GM12878 (cell line): ENCODE data around the gene REXO2. TPM values are rescaled to one million over a fixed set of nuclear protein-coding genes. Genes with fewer than 3 reads are reported as not detected.

Source experiments
- ATAC-seq: fragments of 200-7000 bp; cut with Tn5 transposase; 3 replicates; pipeline ENCODE4 v1.9.1; 2020; ENCODE audit warnings: mild to moderate bottlenecking, moderate library complexity
- BruUV-seq: library from RNA; stranded (reverse); fragments of 400-500 nt; replicated peaks from 2 replicates; lab custom pipeline; 2021; lab: Mats Ljungman, UMichigan
- CTCF ChIA-PET: fragments of 300-600 bp; sonication (Branson Sonifier 250); formaldehyde crosslinking; extraction: SDS; loops from one replicate; lab custom pipeline; 2021; ENCODE audit warnings: inconsistent platforms; lab: Yijun Ruan, JAX
- POLR2A ChIA-PET: fragments of 350-600 bp; formaldehyde crosslinking; extraction: SDS; loops from one replicate; lab custom pipeline; 2021; ENCODE audit warnings: inconsistent platforms; lab: Charles Lee
- RAD21 ChIA-PET: fragments of 300-600 bp; sonication (Branson Sonifier 250); formaldehyde crosslinking; loops from one replicate; lab custom pipeline; 2023; ENCODE audit warnings: antibody characterized with exemption; ENCODE audit not compliant: unreplicated experiment; lab: Charles Lee
- SMC1A ChIA-PET: fragments of 300-600 bp; sonication (Branson Sonifier 250); formaldehyde crosslinking; loops from one replicate; lab custom pipeline; 2023; ENCODE audit not compliant: unreplicated experiment, uncharacterized antibody; lab: Charles Lee
- DNase-seq: peaks from one replicate; pipeline ENCODE4 v3.0.0-alpha.2; 2011; ENCODE audit warnings: low read depth, low spot score
- FAIRE-seq: peaks from 3 replicates; lab custom pipeline; 2011; peaks lifted over from hg19 to GRCh38; lab: Jason Lieb, UNC
- H2AFZ ChIP-seq: 2 replicates; pipeline ENCODE4 v1.6.0; 2011; ENCODE audit warnings: low read depth, low read length, control low read depth; ENCODE audit not compliant: control insufficient read depth
- H3K27ac ChIP-seq: 2 replicates; pipeline ENCODE4 v1.5.1; 2011; ENCODE audit warnings: control low read depth; ENCODE audit not compliant: control insufficient read depth, insufficient read depth
- H3K27me3 ChIP-seq, 2 experiments: replicated peaks in 1 of 2; 2 replicates each; pipeline versions ENCODE4 v1.6.0 to v1.6.1; 2011; ENCODE audit warnings: low read length in 1 of 2; ENCODE audit not compliant: control insufficient read depth in 2 of 2, insufficient read depth in 2 of 2
- H3K36me3 ChIP-seq, 2 experiments: 2 replicates each; pipeline ENCODE4 v1.5.1; 2011; ENCODE audit warnings: low read length in 1 of 2; ENCODE audit not compliant: control insufficient read depth in 2 of 2, insufficient read depth in 2 of 2
- H3K4me1 ChIP-seq: 2 replicates; pipeline ENCODE4 v1.6.1; 2011; ENCODE audit warnings: mild to moderate bottlenecking, low read length, moderate library complexity, mixed read lengths; ENCODE audit not compliant: control insufficient read depth, insufficient read depth
- H3K4me2 ChIP-seq: 2 replicates; pipeline ENCODE4 v1.6.0; 2011; ENCODE audit warnings: control low read depth; ENCODE audit not compliant: control insufficient read depth, insufficient read depth
- H3K4me3 ChIP-seq: fragments of 200-600 bp; sonication (generic); 2 replicates; pipeline ENCODE4 v1.5.1; 2016
- H3K79me2 ChIP-seq: 2 replicates; pipeline ENCODE4 v1.6.0; 2011; ENCODE audit warnings: low read length; ENCODE audit not compliant: control insufficient read depth, insufficient read depth
- H3K9ac ChIP-seq: 2 replicates; pipeline ENCODE4 v1.8.0; 2011; ENCODE audit warnings: low read length, control low read depth, mixed read lengths; ENCODE audit not compliant: control insufficient read depth, insufficient read depth
- H3K9me3 ChIP-seq: replicated peaks from 3 replicates; pipeline ENCODE4 v1.5.1; 2011; ENCODE audit warnings: mild to moderate bottlenecking, low read length; ENCODE audit not compliant: control insufficient read depth, insufficient read depth
- H4K20me1 ChIP-seq: 2 replicates; pipeline ENCODE4 v1.6.0; 2011; ENCODE audit not compliant: control insufficient read depth, insufficient read depth
- DPF2 ChIP-seq: fragments of 450-650 bp; IDR thresholded peaks from 2 replicates; pipeline ENCODE4 v1.6.1; 2017; ENCODE audit warnings: mild to moderate bottlenecking
- EGR1 ChIP-seq, 2 experiments: IDR thresholded peaks; 1 replicate in 1 of 2; 2 replicates in 1 of 2; pipeline ENCODE4 v1.6.1; 2011 to 2012; ENCODE audit warnings: low read depth in 2 of 2, low read length in 2 of 2, borderline replicate concordance in 1 of 2, mild to moderate bottlenecking in 1 of 2, moderate library complexity in 1 of 2
- EZH2 ChIP-seq: IDR thresholded peaks from 2 replicates; pipeline ENCODE4 v1.6.1; 2012; ENCODE audit warnings: low read depth, mild to moderate bottlenecking, control low read depth, inconsistent platforms, low read length, borderline replicate concordance; ENCODE audit not compliant: control insufficient read depth
- IKZF1 ChIP-seq: fragments of 450-650 bp; conservative IDR thresholded peaks from 2 replicates; pipeline ENCODE4 v1.6.1; 2017; ENCODE audit warnings: antibody characterized with exemption, mild to moderate bottlenecking
- MEF2A ChIP-seq: IDR thresholded peaks from 2 replicates; pipeline ENCODE4 v1.6.1; 2011; ENCODE audit warnings: low read depth, mild to moderate bottlenecking, low read length, moderate library complexity; ENCODE audit not compliant: insufficient read depth
- NFIC ChIP-seq: IDR thresholded peaks from 2 replicates; pipeline ENCODE4 v1.6.1; 2012; ENCODE audit warnings: low read depth, mild to moderate bottlenecking, inconsistent platforms, low read length, moderate library complexity
- NFXL1 ChIP-seq: fragments of 450-650 bp; IDR thresholded peaks from 2 replicates; pipeline ENCODE4 v1.6.1; 2017; ENCODE audit warnings: antibody characterized with exemption, mild to moderate bottlenecking, borderline replicate concordance
- NFYB ChIP-seq: IDR thresholded peaks from 2 replicates; pipeline ENCODE4 v1.6.1; 2011; ENCODE audit warnings: low read depth, mild to moderate bottlenecking, low read length, improper control_type of control experiment, moderate library complexity; ENCODE audit not compliant: insufficient read depth
- NKRF ChIP-seq: fragments of 450-650 bp; conservative IDR thresholded peaks from 2 replicates; pipeline ENCODE4 v1.6.1; 2017; ENCODE audit warnings: mild to moderate bottlenecking, moderate library complexity
- NR2C1 ChIP-seq: fragments of 450-650 bp; IDR thresholded peaks from 2 replicates; pipeline ENCODE4 v1.6.1; 2017; ENCODE audit warnings: antibody characterized with exemption, mild to moderate bottlenecking, moderate library complexity
- POLR2AphosphoS2 ChIP-seq: IDR thresholded peaks from 2 replicates; pipeline ENCODE4 v1.6.1; 2011; ENCODE audit warnings: low read depth, mild to moderate bottlenecking, low read length, improper control_type of control experiment, moderate library complexity
- SMARCA5 ChIP-seq: fragments of 450-650 bp; IDR thresholded peaks from 2 replicates; pipeline ENCODE4 v1.6.1; 2017; ENCODE audit warnings: mild to moderate bottlenecking
- SPI1 ChIP-seq: IDR thresholded peaks from 2 replicates; pipeline ENCODE4 v1.6.1; 2011; ENCODE audit warnings: low read depth, mild to moderate bottlenecking, low read length, moderate library complexity, borderline replicate concordance; ENCODE audit not compliant: insufficient read depth
- TBL1XR1 ChIP-seq: IDR thresholded peaks from 2 replicates; pipeline ENCODE4 v1.6.1; 2012; ENCODE audit warnings: low read depth, low read length, improper control_type of control experiment
- TCF7 ChIP-seq: IDR thresholded peaks from 2 replicates; pipeline ENCODE4 v1.6.1; 2014; ENCODE audit warnings: antibody characterized with exemption, borderline replicate concordance
- WGBS: methylation state at CpG from one replicate; pipeline ENCODE4 v1.1.6; 2016; ENCODE audit warnings: low lambda C conversion rate; ENCODE audit not compliant: insufficient replicate concordance, insufficient coverage; ENCODE audit errors: missing lambda C conversion rate; 5-methylcytosine and 5-hydroxymethylcytosine counted together
- in situ Hi-C: fragments of 300-500 bp; cut with MboI; formaldehyde crosslinking; loops from 9 replicates; pipeline ENCODE4 v1.14.3; 2018; ENCODE audit warnings: mixed read lengths
- intact Hi-C: fragments of 100-400 bp; cut with micrococcal nuclease; formaldehyde crosslinking; loops from one replicate; pipeline ENCODE4 v1.14.2; 2022; ENCODE audit not compliant: unreplicated experiment
- polyA plus RNA-seq, 11 experiments: library from polyadenylated mRNA; depleted of rRNA in 4 of 11; unstranded in 6 of 11; stranded (reverse) in 5 of 11; fragments of >200 nt; fragmentation: Nextera tagmentation in 4 of 11; fragmentation: Illumina TruSeq in 1 of 11; extraction: Ambion mirVana in 4 of 11; extraction: Trizol in 1 of 11; gene quantifications; 1 replicate in 1 of 11; 2 replicates in 10 of 11; pipeline versions ENCODE4 v1.2.1 to v1.2.3, GENCODE V29; 2011 to 2016; ENCODE audit warnings: inconsistent platforms in 2 of 11, missing spikeins in 2 of 11, low read depth in 1 of 11
- total RNA-seq, 4 experiments: library from RNA; depleted of rRNA in 3 of 4; stranded (reverse); fragments of >200 nt in 3 of 4; fragmentation: Illumina TruSeq in 1 of 4; extraction: Trizol in 1 of 4; gene quantifications; 2 replicates each; pipeline versions ENCODE4 v1.2.1 to v1.2.3, GENCODE V29; 2013 to 2021
- TF ChIP-seq, protein P1 (sequence below): fragments of 450-650 bp; IDR thresholded peaks from 2 replicates; pipeline ENCODE4 v1.6.1; 2017; ENCODE audit warnings: mild to moderate bottlenecking, moderate library complexity
- TF ChIP-seq, protein P2 (sequence below): fragments of 150-350 bp; IDR thresholded peaks from 2 replicates; pipeline ENCODE4 v1.6.1; 2014; ENCODE audit warnings: mild to moderate bottlenecking, low read depth, low read length

Gene REXO2
- total and polyA plus RNA-seq, 10 of the 15 experiments (the other 5 are each of a cell fraction or from before 2014, with no cell fraction given): 3.3 to 12.5 (median 5.3) TPM

- BruUV-seq: no TSS peak
- TF ChIP-seq EZH2 (no peak), SMARCA5 (no peak), NFXL1 (no peak), MEF2A (no peak), DPF2 (no peak), NFIC (no peak), SPI1 (no peak), TCF7 (no peak), IKZF1 (no peak), POLR2AphosphoS2 (no peak), NFYB (no peak), EGR1 (IDR thresholded peaks at IDR 0.05; ENCODE audit: borderline replicate concordance in 1 of 2, low read depth in 2 of 2, low read length in 2 of 2) (no peak), NKRF (no peak), NR2C1 (no peak), TBL1XR1 (no peak)
- TF ChIP-seq, protein P1, sequence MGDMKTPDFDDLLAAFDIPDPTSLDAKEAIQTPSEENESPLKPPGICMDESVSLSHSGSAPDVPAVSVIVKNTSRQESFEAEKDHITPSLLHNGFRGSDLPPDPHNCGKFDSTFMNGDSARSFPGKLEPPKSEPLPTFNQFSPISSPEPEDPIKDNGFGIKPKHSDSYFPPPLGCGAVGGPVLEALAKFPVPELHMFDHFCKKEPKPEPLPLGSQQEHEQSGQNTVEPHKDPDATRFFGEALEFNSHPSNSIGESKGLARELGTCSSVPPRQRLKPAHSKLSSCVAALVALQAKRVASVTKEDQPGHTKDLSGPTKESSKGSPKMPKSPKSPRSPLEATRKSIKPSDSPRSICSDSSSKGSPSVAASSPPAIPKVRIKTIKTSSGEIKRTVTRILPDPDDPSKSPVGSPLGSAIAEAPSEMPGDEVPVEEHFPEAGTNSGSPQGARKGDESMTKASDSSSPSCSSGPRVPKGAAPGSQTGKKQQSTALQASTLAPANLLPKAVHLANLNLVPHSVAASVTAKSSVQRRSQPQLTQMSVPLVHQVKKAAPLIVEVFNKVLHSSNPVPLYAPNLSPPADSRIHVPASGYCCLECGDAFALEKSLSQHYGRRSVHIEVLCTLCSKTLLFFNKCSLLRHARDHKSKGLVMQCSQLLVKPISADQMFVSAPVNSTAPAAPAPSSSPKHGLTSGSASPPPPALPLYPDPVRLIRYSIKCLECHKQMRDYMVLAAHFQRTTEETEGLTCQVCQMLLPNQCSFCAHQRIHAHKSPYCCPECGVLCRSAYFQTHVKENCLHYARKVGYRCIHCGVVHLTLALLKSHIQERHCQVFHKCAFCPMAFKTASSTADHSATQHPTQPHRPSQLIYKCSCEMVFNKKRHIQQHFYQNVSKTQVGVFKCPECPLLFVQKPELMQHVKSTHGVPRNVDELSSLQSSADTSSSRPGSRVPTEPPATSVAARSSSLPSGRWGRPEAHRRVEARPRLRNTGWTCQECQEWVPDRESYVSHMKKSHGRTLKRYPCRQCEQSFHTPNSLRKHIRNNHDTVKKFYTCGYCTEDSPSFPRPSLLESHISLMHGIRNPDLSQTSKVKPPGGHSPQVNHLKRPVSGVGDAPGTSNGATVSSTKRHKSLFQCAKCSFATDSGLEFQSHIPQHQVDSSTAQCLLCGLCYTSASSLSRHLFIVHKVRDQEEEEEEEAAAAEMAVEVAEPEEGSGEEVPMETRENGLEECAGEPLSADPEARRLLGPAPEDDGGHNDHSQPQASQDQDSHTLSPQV: no peak
- TF ChIP-seq, protein P2, sequence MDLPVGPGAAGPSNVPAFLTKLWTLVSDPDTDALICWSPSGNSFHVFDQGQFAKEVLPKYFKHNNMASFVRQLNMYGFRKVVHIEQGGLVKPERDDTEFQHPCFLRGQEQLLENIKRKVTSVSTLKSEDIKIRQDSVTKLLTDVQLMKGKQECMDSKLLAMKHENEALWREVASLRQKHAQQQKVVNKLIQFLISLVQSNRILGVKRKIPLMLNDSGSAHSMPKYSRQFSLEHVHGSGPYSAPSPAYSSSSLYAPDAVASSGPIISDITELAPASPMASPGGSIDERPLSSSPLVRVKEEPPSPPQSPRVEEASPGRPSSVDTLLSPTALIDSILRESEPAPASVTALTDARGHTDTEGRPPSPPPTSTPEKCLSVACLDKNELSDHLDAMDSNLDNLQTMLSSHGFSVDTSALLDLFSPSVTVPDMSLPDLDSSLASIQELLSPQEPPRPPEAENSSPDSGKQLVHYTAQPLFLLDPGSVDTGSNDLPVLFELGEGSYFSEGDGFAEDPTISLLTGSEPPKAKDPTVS: no peak
Measured at GRCh38 chr11:114448749-114449482, 9.6 kb downstream of the REXO2 start.

More at GRCh38 chr11:114448749-114449482, 9.6 kb downstream of the REXO2 start:
- POLR2A ChIA-PET: no interaction called here
- Histone ChIP-seq H3K4me1 (no peaks in the 10 kb centered on the region), H3K9ac (no peak overlapping the region), H2AFZ (no peak overlapping the region), H3K79me2 (no peaks in the 10 kb centered on the region), H3K27ac (no peak overlapping the region), H3K4me2 (no peak overlapping the region), H3K4me3 (no peak overlapping the region), H3K9me3 (no peaks in the 10 kb centered on the region), H3K27me3 (no peaks in the 10 kb centered on the region), H3K36me3 (no peaks in the 10 kb centered on the region), H4K20me1 (no peaks in the 10 kb centered on the region)
- intact Hi-C loops (no loop called here), in situ Hi-C loops (no loop called here)
- CTCF ChIA-PET: no interaction called here
- WGBS: 70% methylated on average over 2 of the region's 2 CpGs
- RAD21 ChIA-PET: no interaction called here
- ATAC-seq (no peak), DNase-seq (no peak), FAIRE-seq (no peak)
- SMC1A ChIA-PET: no interaction called here
